ENCODE results near the gene TP73.

GRCh38 chr1:3681898-3682806 is 29.8 kb downstream of the TP73 start:
- TF ChIP-seq CTCF (IDR thresholded peaks at IDR 0.05; ENCODE audit: poor library complexity, severe bottlenecking) (no peak), POLR2AphosphoS5 (IDR thresholded peaks at IDR 0.05) (no peak), EZH2 (IDR thresholded peaks at IDR 0.05; ENCODE audit: borderline replicate concordance, insufficient read depth, low read length, poor library complexity, severe bottlenecking) (no peak), TAF1 (IDR thresholded peaks at IDR 0.05; ENCODE audit: low read depth) (no peak), EP300 (conservative IDR thresholded peaks at IDR 0.05; ENCODE audit: poor library complexity, severe bottlenecking) (no peak), REST (IDR thresholded peaks at IDR 0.05; ENCODE audit: borderline replicate concordance) (no peak), RAD21 (conservative IDR thresholded peaks at IDR 0.05) (no peak), MXI1 (conservative IDR thresholded peaks at IDR 0.05; ENCODE audit: poor library complexity, severe bottlenecking) (no peak)

Data from neural cell (in vitro differentiated cells).